Measurements from ENCODE around the gene ASTN2. TPM values are rescaled to one million over a fixed set of nuclear protein-coding genes. Genes with fewer than 3 reads are reported as not detected.

Gene ASTN2
- total RNA-seq, 1 donor from 2014 or later, result 2.7 TPM

GRCh38 chr9:116395699-116396037 is 1019.2 kb downstream of the ASTN2 start:
- Mint-ChIP-seq H3K27ac (no peak overlapping the region), H3K4me3 (ENCODE audit: low read depth) (no peak overlapping the region), H3K4me1 (ENCODE audit: low read depth) (no peaks in the 10 kb centered on the region), H3K36me3 (ENCODE audit: low read depth) (no peaks in the 10 kb centered on the region), H3K27me3 (ENCODE audit: low read depth) (no peaks in the 10 kb centered on the region), H3K9me3 (no peaks in the 10 kb centered on the region)
- intact Hi-C loops (cut with micrococcal nuclease), result no loop called here
- no peak for DNase-seq (ENCODE audit: low spot score)

- no peak for DNase-seq (ENCODE audit: low spot score)
- intact Hi-C loops (cut with micrococcal nuclease), result no loop called here
- Mint-ChIP-seq H3K27ac (no peak overlapping the region), H3K27me3 (ENCODE audit: low read depth) (no peaks in the 10 kb centered on the region), H3K36me3 (ENCODE audit: low read depth) (no peaks in the 10 kb centered on the region), H3K9me3 (no peaks in the 10 kb centered on the region), H3K4me3 (ENCODE audit: low read depth) (no peak overlapping the region), H3K4me1 (ENCODE audit: low read depth) (no peaks in the 10 kb centered on the region)
These were observed 1019.8 kb downstream of the ASTN2 start for GRCh38 chr9:116394894-116395698.

GRCh38 chr9:116394070-116394469 is 1020.8 kb downstream of the ASTN2 start:
- Mint-ChIP-seq H3K4me3 (ENCODE audit: low read depth) (no peak overlapping the region), H3K27ac (no peak overlapping the region), H3K27me3 (ENCODE audit: low read depth) (no peaks in the 10 kb centered on the region), H3K36me3 (ENCODE audit: low read depth) (no peaks in the 10 kb centered on the region), H3K4me1 (ENCODE audit: low read depth) (no peaks in the 10 kb centered on the region), H3K9me3 (no peaks in the 10 kb centered on the region)
- intact Hi-C loops (cut with micrococcal nuclease), result no loop called here
- DNase-seq (ENCODE audit: low spot score), result no peak

DNA sequence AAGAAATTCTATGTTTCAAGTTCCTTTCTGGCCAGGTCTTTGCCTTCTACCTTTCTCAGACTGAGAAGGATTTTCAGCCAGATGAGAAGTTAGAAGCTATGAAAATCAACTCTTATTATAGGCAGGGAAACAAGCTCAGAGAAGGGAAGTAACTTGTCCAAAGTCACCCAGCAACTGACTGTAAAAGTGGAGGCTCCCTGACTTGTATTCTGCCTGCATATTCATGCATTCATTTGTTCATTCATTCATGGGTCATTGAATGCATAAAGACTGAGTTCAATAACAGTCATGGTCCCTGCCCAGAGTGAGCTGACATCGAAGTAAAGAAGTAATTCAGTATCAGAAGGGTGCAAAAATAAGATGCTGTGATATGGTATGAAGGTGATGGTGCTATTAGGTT is 1021.7 kb downstream of the ASTN2 start:
- no peak overlapping the region for H3K27ac Mint-ChIP-seq
- H3K9me3 Mint-ChIP-seq, result no peaks in the 10 kb centered on the region
- no peaks in the 10 kb centered on the region for H3K36me3 Mint-ChIP-seq (ENCODE audit: low read depth)
- intact Hi-C loops (cut with micrococcal nuclease), result no loop called here
- H3K4me3 Mint-ChIP-seq (ENCODE audit: low read depth), result no peak overlapping the region
- no peak for DNase-seq (ENCODE audit: low spot score)
- H3K27me3 Mint-ChIP-seq (ENCODE audit: low read depth), result no peaks in the 10 kb centered on the region
- no peaks in the 10 kb centered on the region for H3K4me1 Mint-ChIP-seq (ENCODE audit: low read depth)

DNA sequence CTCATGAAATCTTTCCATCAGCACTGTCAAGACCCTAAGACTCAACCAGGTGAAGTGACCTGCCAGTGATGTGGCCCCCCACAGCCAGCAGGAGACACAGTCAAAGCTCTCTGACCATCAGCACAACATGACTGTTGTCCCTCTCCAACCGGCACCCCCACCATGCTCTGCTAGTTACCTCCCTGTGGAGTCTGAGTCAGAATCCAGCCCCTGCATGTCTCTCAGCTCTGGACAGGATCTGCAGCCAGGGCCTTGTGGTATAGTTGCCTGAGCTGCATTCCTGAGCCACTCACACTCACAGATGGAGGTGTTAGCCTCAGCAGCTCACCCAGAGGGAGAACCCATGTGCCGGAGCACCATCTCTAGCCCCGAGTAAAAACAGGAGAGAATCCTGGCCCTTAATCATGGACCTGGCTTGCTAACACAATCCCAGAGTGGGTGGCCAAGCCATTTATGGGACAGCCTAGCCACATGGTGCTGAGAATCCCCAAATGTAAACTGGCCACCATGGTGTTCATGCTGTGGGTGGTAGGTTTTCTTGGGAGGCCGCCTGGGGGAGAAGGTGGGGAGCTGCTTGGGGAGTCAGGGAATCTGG is 1023.5 kb downstream of the ASTN2 start:
- H3K27ac Mint-ChIP-seq, result no peak overlapping the region
- no peaks in the 10 kb centered on the region for H3K4me1 Mint-ChIP-seq (ENCODE audit: low read depth)
- H3K9me3 Mint-ChIP-seq, result no peaks in the 10 kb centered on the region
- DNase-seq (ENCODE audit: low spot score), result no peak
- no peak overlapping the region for H3K4me3 Mint-ChIP-seq (ENCODE audit: low read depth)
- no peaks in the 10 kb centered on the region for H3K27me3 Mint-ChIP-seq (ENCODE audit: low read depth)
- no peaks in the 10 kb centered on the region for H3K36me3 Mint-ChIP-seq (ENCODE audit: low read depth)
- intact Hi-C loops (cut with micrococcal nuclease), result no loop called here

GRCh38 chr9:116390303-116391228 is 1024.3 kb downstream of the ASTN2 start:
- Mint-ChIP-seq H3K4me1 (ENCODE audit: low read depth) (no peaks in the 10 kb centered on the region), H3K9me3 (no peaks in the 10 kb centered on the region), H3K36me3 (ENCODE audit: low read depth) (no peaks in the 10 kb centered on the region), H3K4me3 (ENCODE audit: low read depth) (no peak overlapping the region), H3K27me3 (ENCODE audit: low read depth) (no peaks in the 10 kb centered on the region), H3K27ac (no peak overlapping the region)
- intact Hi-C loops (cut with micrococcal nuclease), result no loop called here
- no peak for DNase-seq (ENCODE audit: low spot score)

DNA sequence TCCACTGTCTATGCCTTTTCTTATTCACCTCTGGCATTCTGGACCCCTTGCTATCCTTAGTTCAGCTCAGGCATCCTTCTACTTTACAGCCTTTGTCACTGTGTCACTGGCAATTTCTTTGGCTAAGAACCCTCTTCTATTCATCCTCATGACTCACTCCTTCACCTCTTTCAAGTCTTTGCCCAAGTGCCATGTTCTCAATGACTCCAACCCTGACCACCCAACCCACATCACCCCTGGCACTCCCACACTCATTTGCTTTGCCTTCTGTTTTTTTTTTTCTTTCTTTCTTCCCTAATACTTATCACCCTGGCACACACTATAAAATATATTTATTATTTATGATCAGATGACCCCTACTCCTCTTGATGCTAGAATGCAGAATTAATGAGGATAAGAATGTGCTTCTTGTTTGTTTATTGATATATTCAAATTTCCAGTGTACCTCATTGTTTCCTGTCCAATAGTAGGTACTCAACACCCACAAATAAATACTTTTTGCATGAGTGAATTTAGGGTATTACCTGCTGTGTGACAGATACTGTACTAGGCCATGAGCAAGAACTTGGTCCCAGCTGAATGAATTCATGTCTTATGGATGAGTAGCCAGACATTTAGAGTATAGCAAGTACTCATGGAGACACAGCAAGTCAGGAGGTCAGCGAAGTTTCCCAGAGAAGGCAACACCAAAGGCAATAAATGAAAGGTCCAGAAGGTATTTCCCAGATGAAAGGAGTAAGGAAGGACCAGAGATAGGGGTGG is 1025.1 kb downstream of the ASTN2 start:
- no peak for DNase-seq (ENCODE audit: low spot score)
- H3K27me3 Mint-ChIP-seq (ENCODE audit: low read depth), result no peaks in the 10 kb centered on the region
- H3K27ac Mint-ChIP-seq, result no peak overlapping the region
- no peaks in the 10 kb centered on the region for H3K36me3 Mint-ChIP-seq (ENCODE audit: low read depth)
- intact Hi-C loops (cut with micrococcal nuclease), result no loop called here
- no peaks in the 10 kb centered on the region for H3K4me1 Mint-ChIP-seq (ENCODE audit: low read depth)
- no peak overlapping the region for H3K4me3 Mint-ChIP-seq (ENCODE audit: low read depth)
- H3K9me3 Mint-ChIP-seq, result no peaks in the 10 kb centered on the region

- intact Hi-C loops (cut with micrococcal nuclease), result no loop called here
- no peak overlapping the region for H3K27ac Mint-ChIP-seq
- no peaks in the 10 kb centered on the region for H3K4me1 Mint-ChIP-seq (ENCODE audit: low read depth)
- no peaks in the 10 kb centered on the region for H3K27me3 Mint-ChIP-seq (ENCODE audit: low read depth)
- no peak overlapping the region for H3K4me3 Mint-ChIP-seq (ENCODE audit: low read depth)
- no peaks in the 10 kb centered on the region for H3K9me3 Mint-ChIP-seq
- DNase-seq (ENCODE audit: low spot score), result no peak
- no peaks in the 10 kb centered on the region for H3K36me3 Mint-ChIP-seq (ENCODE audit: low read depth)
These were observed 1026.7 kb downstream of the ASTN2 start for GRCh38 chr9:116387934-116388698.

DNA sequence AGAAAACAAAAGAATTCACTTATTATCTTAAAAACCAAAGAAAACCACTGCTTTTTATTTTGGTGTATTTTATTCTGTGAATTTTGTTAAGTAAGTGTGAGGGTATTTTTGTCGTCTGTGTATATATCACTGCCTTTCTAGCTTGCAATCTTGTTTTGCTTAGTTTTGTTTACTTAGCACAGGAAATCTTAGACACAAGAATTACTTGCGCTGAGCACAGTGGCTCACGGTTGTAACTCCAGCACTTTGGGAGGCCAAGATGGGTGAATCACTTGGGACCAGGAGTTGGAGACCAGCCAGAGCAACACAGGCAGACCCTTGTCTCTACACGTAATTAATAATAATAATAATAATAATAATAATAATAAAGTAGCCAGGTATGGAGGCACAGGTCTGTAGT is 1030.9 kb downstream of the ASTN2 start:
- Mint-ChIP-seq H3K36me3 (ENCODE audit: low read depth) (no peaks in the 10 kb centered on the region), H3K9me3 (no peaks in the 10 kb centered on the region)
- intact Hi-C loops (cut with micrococcal nuclease), result no loop called here

GRCh38 chr9:116383133-116383532 is 1031.7 kb downstream of the ASTN2 start:
- H3K4me1 Mint-ChIP-seq (ENCODE audit: low read depth), result no peaks in the 10 kb centered on the region
- H3K36me3 Mint-ChIP-seq (ENCODE audit: low read depth), result no peaks in the 10 kb centered on the region
- DNase-seq (ENCODE audit: low spot score), result no peak
- no peaks in the 10 kb centered on the region for H3K27me3 Mint-ChIP-seq (ENCODE audit: low read depth)
- H3K9me3 Mint-ChIP-seq, result no peaks in the 10 kb centered on the region
- intact Hi-C loops (cut with micrococcal nuclease), result no loop called here
- no peak overlapping the region for H3K27ac Mint-ChIP-seq
- no peak overlapping the region for H3K4me3 Mint-ChIP-seq (ENCODE audit: low read depth)

More for the DNA sequence above, 1030.9 kb downstream of the ASTN2 start:
- Mint-ChIP-seq H3K4me1 (ENCODE audit: low read depth) (no peaks in the 10 kb centered on the region), H3K27me3 (ENCODE audit: low read depth) (no peaks in the 10 kb centered on the region), H3K4me3 (ENCODE audit: low read depth) (no peak overlapping the region), H3K27ac (no peak overlapping the region)
- DNase-seq (ENCODE audit: low spot score), result no peak

GRCh38 chr9:116382053-116382452 is 1032.8 kb downstream of the ASTN2 start:
- intact Hi-C loops (cut with micrococcal nuclease), result no loop called here
- H3K27me3 Mint-ChIP-seq (ENCODE audit: low read depth), result no peaks in the 10 kb centered on the region
- no peak for DNase-seq (ENCODE audit: low spot score)
- H3K36me3 Mint-ChIP-seq (ENCODE audit: low read depth), result no peaks in the 10 kb centered on the region
- no peaks in the 10 kb centered on the region for H3K4me1 Mint-ChIP-seq (ENCODE audit: low read depth)
- no peaks in the 10 kb centered on the region for H3K9me3 Mint-ChIP-seq
- H3K4me3 Mint-ChIP-seq (ENCODE audit: low read depth), result no peak overlapping the region
- no peak overlapping the region for H3K27ac Mint-ChIP-seq

- DNase-seq (ENCODE audit: low spot score), result no peak
- H3K36me3 Mint-ChIP-seq (ENCODE audit: low read depth), result no peaks in the 10 kb centered on the region
- H3K4me3 Mint-ChIP-seq (ENCODE audit: low read depth), result no peak overlapping the region
- H3K27ac Mint-ChIP-seq, result no peak overlapping the region
- no peaks in the 10 kb centered on the region for H3K9me3 Mint-ChIP-seq
- H3K27me3 Mint-ChIP-seq (ENCODE audit: low read depth), result no peaks in the 10 kb centered on the region
- H3K4me1 Mint-ChIP-seq (ENCODE audit: low read depth), result no peaks in the 10 kb centered on the region
- intact Hi-C loops (cut with micrococcal nuclease), result no loop called here
These were observed 1033.5 kb downstream of the ASTN2 start for GRCh38 chr9:116381350-116381749.

Data from activated T-helper 2 cell treated with anti-CD3 and anti-CD28 coated beads, Interferon-gamma antibody, Interleukin-2, Interleukin-4, amounts not matched to agents 10 μg/mL and 5 μg/mL and 100 μg/mL, durations not matched to agents 14 hours and 24 hours and 36 hours (primary cell).